ENCODE results near the gene ANAPC2. TPM values are rescaled to one million over a fixed set of nuclear protein-coding genes. Genes with fewer than 3 reads are reported as not detected.

Gene ANAPC2
- total RNA-seq, 1 experiment from 2014 or later, result 80.9 TPM

GRCh38 chr9:137159105-137160053 lies 29.0 kb downstream of the ANAPC2 start:
- Mint-ChIP-seq H3K36me3 (no peaks in the 10 kb centered on the region), H3K27me3 (ENCODE audit: low read depth) (peaks cover 86% of the 10 kb centered on the region), H3K9me3 (no peaks in the 10 kb centered on the region), H3K4me1 (no peaks in the 10 kb centered on the region), H3K4me3 (no peak overlapping the region), H3K27ac (no peak overlapping the region)
- POLR2A ChIA-PET, result no interaction called here
- no peak for ATAC-seq
- CTCF ChIA-PET, result interaction anchor here (1.0 to 2.0 kb wide), 3 partner anchors 91 to 130 kb away, joined by 3 to 4 read pairs (median 3); no protein-coding TSS in a partner anchor
- no peak for TF ChIP-seq NFATC4 (CRISPR knock-in tag; IDR thresholded peaks at IDR 0.05)
- no peak for TF ChIP-seq FOXP1 (CRISPR knock-in tag; IDR thresholded peaks at IDR 0.05; ENCODE audit: borderline replicate concordance)
- no peak for TF ChIP-seq ATF6 (CRISPR knock-in tag; IDR thresholded peaks at IDR 0.05)
- TF ChIP-seq STAT6 (CRISPR knock-in tag; conservative IDR thresholded peaks at IDR 0.05; ENCODE audit: low read depth), result no peak
- TF ChIP-seq ZNF263 (CRISPR knock-in tag; IDR thresholded peaks at IDR 0.05; ENCODE audit: low read depth), result no peak
- TF ChIP-seq EMX1 (CRISPR knock-in tag; IDR thresholded peaks at IDR 0.05), result no peak
- no peak for TF ChIP-seq MYBL2 (CRISPR knock-in tag; IDR thresholded peaks at IDR 0.05)
- no peak for TF ChIP-seq ETV6 (CRISPR knock-in tag; IDR thresholded peaks at IDR 0.05)
- no peak for TF ChIP-seq ELF4 (CRISPR knock-in tag; IDR thresholded peaks at IDR 0.05; ENCODE audit: low read depth)
- no peak for TF ChIP-seq SMAD3 (CRISPR knock-in tag; IDR thresholded peaks at IDR 0.05; ENCODE audit: borderline replicate concordance)
- no peak for TF ChIP-seq ZBTB43 (CRISPR knock-in tag; IDR thresholded peaks at IDR 0.05)
- TF ChIP-seq TEAD1 (CRISPR knock-in tag; IDR thresholded peaks at IDR 0.05), result no peak
- no peak for TF ChIP-seq AFF4 (CRISPR knock-in tag; IDR thresholded peaks at IDR 0.05; ENCODE audit: borderline replicate concordance)
- no peak for TF ChIP-seq RELA (CRISPR knock-in tag; IDR thresholded peaks at IDR 0.05; ENCODE audit: borderline replicate concordance)
- no peak for DNase-seq (ENCODE audit: low spot score)

- POLR2A ChIA-PET, result no interaction called here
- H3K36me3 Mint-ChIP-seq, result no peaks in the 10 kb centered on the region
- H3K4me1 Mint-ChIP-seq, result no peaks in the 10 kb centered on the region
- CTCF ChIA-PET, result interaction anchor here (1.0 to 2.0 kb wide), 3 partner anchors 90 to 130 kb away, joined by 3 to 4 read pairs (median 3); no protein-coding TSS in a partner anchor
- no peak overlapping the region for H3K27ac Mint-ChIP-seq
- ATAC-seq, result no peak
- no peaks in the 10 kb centered on the region for H3K9me3 Mint-ChIP-seq
- no peak for DNase-seq (ENCODE audit: low spot score)
- H3K4me3 Mint-ChIP-seq, result no peak overlapping the region
- H3K27me3 Mint-ChIP-seq (ENCODE audit: low read depth), result peaks cover 82% of the 10 kb centered on the region
- TF ChIP-seq AFF4 (CRISPR knock-in tag; IDR thresholded peaks at IDR 0.05; ENCODE audit: borderline replicate concordance), result no peak
- no peak for TF ChIP-seq NFE2L1 (CRISPR knock-in tag; IDR thresholded peaks at IDR 0.05)
- no peak for TF ChIP-seq TEAD1 (CRISPR knock-in tag; IDR thresholded peaks at IDR 0.05)
- TF ChIP-seq ETV6 (CRISPR knock-in tag; IDR thresholded peaks at IDR 0.05), result no peak
Measured at GRCh38 chr9:137158625-137159024, 29.7 kb downstream of the ANAPC2 start.

Measured in WTC11 (cell line).